Activated B cell treated with CpG ODN at 0.5 μM for 24 hours (primary cell): ENCODE measurements around the gene VPS4B. TPM values are rescaled to one million over a fixed set of nuclear protein-coding genes. Genes with fewer than 3 reads are reported as not detected.
"Not testable (repeated sequence)": the region's sequence is repeated elsewhere in the genome, so short reads cannot be mapped to it uniquely, and the experiment has no call there.

ENCODE experiments used
- ATAC-seq: fragments of 200-7000 bp; cut with Tn5 transposase; one replicate; pipeline ENCODE4 v1.10.0; 2021; ENCODE audit warnings: low read depth, mild to moderate bottlenecking, moderate library complexity
- CTCF ChIA-PET: fragments of 350-600 bp; sonication (Branson Sonifier 250); formaldehyde crosslinking; loops from one replicate; lab custom pipeline; 2021; ENCODE audit warnings: antibody characterized with exemption; lab: Charles Lee
- POLR2A ChIA-PET: fragments of 350-600 bp; sonication (Branson Sonifier 250); formaldehyde crosslinking; loops from one replicate; lab custom pipeline; 2021; ENCODE audit warnings: antibody characterized with exemption; lab: Charles Lee
- DNase-seq: peaks from one replicate; pipeline ENCODE4 v3.0.0; 2022
- H3K27ac Mint-ChIP-seq: one replicate; pipeline ENCODE4 v1.8.0; 2020; ENCODE audit warnings: mixed read lengths
- H3K27me3 Mint-ChIP-seq: one replicate; pipeline ENCODE4 v1.8.0; 2021; ENCODE audit warnings: mixed read lengths
- H3K36me3 Mint-ChIP-seq: one replicate; pipeline ENCODE4 v1.8.0; 2021; ENCODE audit warnings: low read depth, mixed read lengths
- H3K4me1 Mint-ChIP-seq: one replicate; pipeline ENCODE4 v1.8.0; 2021; ENCODE audit warnings: mixed read lengths
- H3K4me3 Mint-ChIP-seq: one replicate; pipeline ENCODE4 v1.8.0; 2020; ENCODE audit warnings: mild to moderate bottlenecking, mixed read lengths
- H3K9me3 Mint-ChIP-seq: one replicate; pipeline ENCODE4 v1.8.0; 2020; ENCODE audit warnings: mixed read lengths
- CTCF ChIP-seq: fragments of 200-600 bp; IDR thresholded peaks from one replicate; pipeline ENCODE4 v1.8.0; 2022; ENCODE audit warnings: antibody characterized with exemption, mild to moderate bottlenecking
- intact Hi-C: fragments of 100-400 bp; cut with micrococcal nuclease; formaldehyde crosslinking; loops from one replicate; pipeline ENCODE4 v1.15.1; 2024
- total RNA-seq: library from RNA; stranded (reverse); gene quantifications from 2 replicates; pipeline ENCODE4 v1.2.3, GENCODE V29; 2022

Gene VPS4B
- total RNA-seq, 1 donor from 2014 or later: 66.8 TPM

GRCh38 chr18:63464434-63464833 is 42.2 kb upstream of the VPS4B start:
- DNase-seq (no peak), ATAC-seq (no peak)
- TF ChIP-seq CTCF: no peak
- POLR2A ChIA-PET: no interaction called here
- peaks cover 2% of the 10 kb centered on the region for H3K27me3 Mint-ChIP-seq
- H3K27ac Mint-ChIP-seq: no peak overlapping the region
- H3K4me3 Mint-ChIP-seq: no peak overlapping the region
- CTCF ChIA-PET: no interaction called here
- H3K4me1 Mint-ChIP-seq: no peaks in the 10 kb centered on the region
- intact Hi-C loops: no loop called here
- H3K9me3 Mint-ChIP-seq: no peaks in the 10 kb centered on the region
- no peaks in the 10 kb centered on the region for H3K36me3 Mint-ChIP-seq

GRCh38 chr18:63460414-63460813 is 38.1 kb upstream of the VPS4B start:
- DNase-seq (no peak), ATAC-seq (no peak)
- Mint-ChIP-seq H3K36me3 (no peaks in the 10 kb centered on the region), H3K27ac (no peak overlapping the region), H3K9me3 (no peaks in the 10 kb centered on the region), H3K4me3 (no peak overlapping the region), H3K27me3 (peaks cover 8% of the 10 kb centered on the region), H3K4me1 (no peaks in the 10 kb centered on the region)
- POLR2A ChIA-PET: no interaction called here
- CTCF ChIA-PET: no interaction called here
- TF ChIP-seq CTCF: no peak
- intact Hi-C loops: no loop called here

- Mint-ChIP-seq H3K27me3 (peaks cover 8% of the 10 kb centered on the region), H3K9me3 (no peaks in the 10 kb centered on the region), H3K4me1 (no peaks in the 10 kb centered on the region), H3K4me3 (no peak overlapping the region), H3K36me3 (no peaks in the 10 kb centered on the region), H3K27ac (no peak overlapping the region)
- no peak for TF ChIP-seq CTCF
- no peak for ATAC-seq
- intact Hi-C loops: no loop called here
- POLR2A ChIA-PET: no interaction called here
- DNase-seq: no peak
- CTCF ChIA-PET: no interaction called here
Observed at GRCh38 chr18:63457977-63458376, 35.7 kb upstream of the VPS4B start.

GRCh38 chr18:63454497-63454896 is 32.2 kb upstream of the VPS4B start:
- DNase-seq: no peak
- Mint-ChIP-seq H3K36me3 (no peaks in the 10 kb centered on the region), H3K27me3 (peaks cover 6% of the 10 kb centered on the region), H3K27ac (no peak overlapping the region), H3K9me3 (no peaks in the 10 kb centered on the region), H3K4me1 (no peaks in the 10 kb centered on the region), H3K4me3 (no peak overlapping the region)
- ChIA-PET POLR2A (no interaction called here), CTCF (no interaction called here)
- intact Hi-C loops: no loop called here
- TF ChIP-seq CTCF: no peak
- no peak for ATAC-seq

- CTCF ChIA-PET, H3K4me1 Mint-ChIP-seq, H3K36me3 Mint-ChIP-seq, H3K27ac Mint-ChIP-seq, DNase-seq, H3K27me3 Mint-ChIP-seq, intact Hi-C loops, H3K4me3 Mint-ChIP-seq, ATAC-seq, H3K9me3 Mint-ChIP-seq: not testable (repeated sequence)
- POLR2A ChIA-PET: interaction anchor here (0.6 kb wide), 1 partner anchor 12 kb away, joined by 5 read pairs; no protein-coding TSS in a partner anchor
Observed at GRCh38 chr18:63452751-63453150, 30.5 kb upstream of the VPS4B start.
